Occipital lobe (tissue), 2 donors: ENCODE data around the gene SULT4A1. TPM values are rescaled to one million over a fixed set of nuclear protein-coding genes. Genes with fewer than 3 reads are reported as not detected.
"Not testable (repeated sequence)": the region's sequence is repeated elsewhere in the genome, so short reads cannot be mapped to it uniquely, and the experiment has no call there.

ENCODE experiments used
- DNase-seq: peaks from one replicate; lab custom pipeline; 2025; lab: John Stamatoyannopoulos, UW
- total RNA-seq: library from RNA; depleted of rRNA; stranded (reverse); fragments of >200 nt; gene quantifications from one replicate; pipeline ENCODE4 v1.2.3, GENCODE V29; 2014

SULT4A1 gene
- 51.6 TPM for total RNA-seq

DNA sequence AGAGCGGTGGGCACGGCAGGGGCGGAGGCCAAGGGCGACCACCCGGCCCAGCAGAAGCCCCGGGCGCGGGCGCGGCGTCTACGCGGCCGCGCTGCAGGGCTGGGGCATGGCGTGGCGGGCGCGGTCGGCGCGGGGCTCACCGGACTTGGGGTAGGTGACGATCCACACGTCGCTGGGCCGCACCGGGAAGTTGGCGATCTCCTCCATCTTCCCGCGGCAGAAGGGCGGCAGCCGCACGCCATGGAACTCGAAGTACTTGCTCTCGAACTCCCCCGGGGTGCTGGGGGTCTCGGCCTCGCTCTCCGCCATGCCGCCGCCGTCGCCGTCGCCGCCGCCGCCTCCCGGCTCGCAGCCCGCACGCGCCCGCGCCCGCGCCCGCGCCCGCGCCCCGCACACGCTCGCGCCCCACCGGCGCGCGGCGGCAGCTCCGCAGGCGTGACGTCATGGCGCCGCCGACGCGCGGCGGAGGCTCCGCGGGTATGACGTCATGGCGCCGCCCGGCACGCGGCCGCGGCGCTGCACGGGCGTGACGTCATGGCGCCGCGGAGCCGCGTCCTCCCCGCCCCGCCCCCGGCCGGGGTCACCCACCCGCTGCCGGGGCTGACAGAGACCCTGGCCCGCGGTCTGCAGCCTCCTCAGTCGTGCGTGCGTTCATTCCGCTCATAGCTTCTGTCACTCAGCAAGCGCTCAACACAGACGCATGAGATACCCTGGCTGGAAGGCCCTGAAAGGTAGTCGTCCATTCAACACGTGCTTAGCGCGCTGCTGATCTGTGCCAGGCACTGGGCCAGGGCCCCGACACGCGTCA, at the start of gene SULT4A1:
SULT4A1 (minus strand) TSS at position 440 of the 808 bp plus-strand sequence; CDS start at position 309, 131 bp downstream.
- DNase-seq, result no peak

- no peak for DNase-seq
These were observed 49.0 kb upstream of the SULT4A1 start for GRCh38 chr22:43911351-43911750.

DNA sequence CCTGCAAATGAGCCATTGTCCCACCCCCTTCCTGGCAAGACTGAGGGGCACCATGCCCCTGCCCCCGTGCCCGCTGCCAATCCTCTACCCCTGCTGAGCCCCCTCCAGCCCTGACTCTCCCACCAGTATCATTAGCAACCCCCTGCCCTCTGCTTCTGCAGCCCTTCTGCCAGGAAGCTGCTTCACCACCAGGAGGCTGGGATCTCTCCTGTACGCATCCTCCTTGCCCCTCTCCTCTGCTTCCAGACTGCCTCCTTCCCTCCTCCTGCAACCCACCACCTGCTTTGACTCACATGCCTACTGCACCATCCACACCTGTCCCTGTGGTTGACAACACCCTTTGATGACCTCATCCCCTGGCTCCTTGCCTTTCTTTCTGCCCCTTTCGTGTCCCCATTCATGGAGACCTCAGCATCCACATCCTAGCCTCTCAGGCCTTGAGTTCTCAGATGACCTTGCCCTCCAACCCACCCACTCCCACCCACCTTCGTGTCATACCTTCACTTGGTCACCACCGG, 47.9 kb upstream of the SULT4A1 start:
- no peak for DNase-seq

DNA sequence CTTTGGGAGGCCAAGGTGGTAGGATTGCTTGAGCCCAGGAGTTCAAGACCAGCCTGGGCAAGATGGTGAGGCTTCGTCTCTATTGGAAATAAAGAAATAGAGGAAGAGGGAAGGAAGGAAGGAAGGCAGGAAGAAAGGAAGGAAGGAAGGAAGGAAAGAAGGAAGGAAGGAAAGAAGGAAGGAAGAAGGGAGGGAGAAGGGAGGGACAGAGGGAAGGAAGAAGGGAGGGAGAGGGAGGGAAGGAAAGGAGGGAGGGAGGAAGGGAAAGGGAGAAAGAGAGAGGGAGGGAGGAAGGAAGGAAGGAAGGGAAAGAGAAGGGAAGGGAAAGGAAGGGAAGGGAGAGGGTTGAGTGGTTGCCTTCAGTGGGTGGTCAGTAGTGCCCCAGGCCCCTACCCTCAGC, 47.4 kb upstream of the SULT4A1 start:
- DNase-seq, result no peak

DNA sequence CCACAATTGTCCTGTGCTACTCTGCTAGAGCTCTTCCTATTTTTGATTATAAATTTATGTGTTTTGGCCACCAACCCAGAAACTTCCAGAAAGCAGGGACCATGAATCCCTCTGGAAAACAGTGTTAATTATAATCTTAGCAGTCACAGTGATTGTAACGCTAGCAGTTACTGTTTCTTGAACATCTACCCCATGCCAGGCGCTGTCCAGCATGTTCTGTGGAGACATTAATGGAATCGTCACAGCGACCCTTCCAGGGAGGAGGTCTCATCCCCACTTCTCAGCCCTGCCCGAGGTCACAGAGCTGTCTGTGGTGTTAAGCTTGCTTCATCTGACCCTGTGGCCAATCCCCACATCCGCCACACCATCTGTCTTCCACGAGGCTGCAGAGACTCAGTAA, 43.4 kb upstream of the SULT4A1 start:
- DNase-seq, result no peak

GRCh38 chr22:43904412-43904811, 42.1 kb upstream of the SULT4A1 start:
- DNase-seq, result not testable (repeated sequence)

GRCh38 chr22:43903033-43903432, 40.7 kb upstream of the SULT4A1 start:
- DNase-seq, result not testable (repeated sequence)

- DNase-seq, result no peak
These were observed 39.8 kb upstream of the SULT4A1 start for GRCh38 chr22:43901976-43902643.

DNA sequence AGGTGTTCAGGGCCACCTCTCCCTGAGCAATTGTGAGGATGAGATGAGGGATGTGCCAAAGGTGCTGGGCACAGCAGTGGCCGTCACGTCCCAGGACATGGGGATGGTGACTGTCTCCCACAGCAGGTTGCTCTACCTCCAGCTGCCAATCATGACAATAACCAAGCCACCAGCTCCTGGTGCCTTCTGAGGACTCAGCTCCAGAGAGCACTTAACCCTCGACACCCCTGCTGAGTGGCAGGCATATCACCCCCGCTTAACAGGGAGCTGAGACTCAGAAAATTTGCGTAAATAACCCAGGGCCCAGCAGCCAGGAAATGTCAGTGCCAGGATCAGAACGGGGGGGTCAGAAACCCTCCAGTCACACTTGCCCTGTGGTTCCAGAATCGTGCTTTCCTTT, 37.9 kb upstream of the SULT4A1 start:
- DNase-seq, result no peak

DNA sequence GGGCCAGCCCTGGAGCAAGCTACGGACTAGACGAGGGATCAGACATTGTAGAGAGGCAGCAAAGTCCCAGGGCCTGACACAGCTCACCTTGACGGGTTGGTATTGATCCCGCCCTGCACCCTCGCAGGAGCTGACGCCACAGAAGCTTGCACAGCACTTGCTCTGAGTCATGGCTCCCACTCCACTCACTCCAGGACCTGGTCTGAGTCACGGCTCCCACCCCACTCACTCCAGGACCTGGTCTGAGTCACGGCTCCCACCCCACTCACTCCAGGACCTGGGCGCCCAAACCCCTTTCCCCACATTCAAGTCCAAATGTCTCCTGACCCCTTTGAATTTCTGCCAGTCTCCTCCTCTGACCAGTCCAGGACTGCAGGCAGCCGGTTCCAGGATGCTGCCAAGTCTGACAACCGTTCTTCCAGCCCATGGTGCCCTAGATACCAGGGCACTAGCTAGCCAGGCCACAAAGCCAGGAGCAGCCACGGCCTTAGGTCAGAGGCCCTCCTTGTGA, 35.5 kb upstream of the SULT4A1 start:
- no peak for DNase-seq

GRCh38 chr22:43895986-43896645, 33.8 kb upstream of the SULT4A1 start:
- DNase-seq, result no peak

GRCh38 chr22:43894122-43894521, 31.8 kb upstream of the SULT4A1 start:
- DNase-seq, result no peak

DNA sequence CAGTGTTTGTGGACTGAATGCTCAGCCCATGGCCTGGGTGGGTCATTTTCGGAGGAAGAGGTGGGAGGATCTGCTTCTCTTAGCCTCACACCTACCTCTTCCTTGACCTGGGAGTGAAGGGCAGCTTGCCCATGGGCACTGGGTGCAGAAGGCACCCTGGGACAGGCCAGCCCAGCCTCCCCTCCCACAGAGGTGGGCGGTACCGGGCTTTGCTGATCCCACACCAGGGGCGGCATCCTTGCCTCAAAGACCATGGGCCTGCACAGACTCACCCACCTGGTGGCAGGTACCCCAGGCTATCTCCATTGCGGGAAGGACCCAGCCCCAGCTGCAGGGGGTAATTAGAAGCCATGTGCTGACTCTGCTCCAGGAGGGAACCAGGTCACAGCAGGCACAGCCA, 31.0 kb upstream of the SULT4A1 start:
- DNase-seq, result no peak

- no peak for DNase-seq
These were observed 30.0 kb upstream of the SULT4A1 start for GRCh38 chr22:43892183-43892894.

- DNase-seq, result peak; percentile 32
These were observed 29.3 kb upstream of the SULT4A1 start, which contains the start of gene PNPLA5 for GRCh38 chr22:43891360-43892182. Gene PNPLA5 (minus strand): TSS chr22:43892013. CDS start chr22:43891880, 133 bp downstream.

DNA sequence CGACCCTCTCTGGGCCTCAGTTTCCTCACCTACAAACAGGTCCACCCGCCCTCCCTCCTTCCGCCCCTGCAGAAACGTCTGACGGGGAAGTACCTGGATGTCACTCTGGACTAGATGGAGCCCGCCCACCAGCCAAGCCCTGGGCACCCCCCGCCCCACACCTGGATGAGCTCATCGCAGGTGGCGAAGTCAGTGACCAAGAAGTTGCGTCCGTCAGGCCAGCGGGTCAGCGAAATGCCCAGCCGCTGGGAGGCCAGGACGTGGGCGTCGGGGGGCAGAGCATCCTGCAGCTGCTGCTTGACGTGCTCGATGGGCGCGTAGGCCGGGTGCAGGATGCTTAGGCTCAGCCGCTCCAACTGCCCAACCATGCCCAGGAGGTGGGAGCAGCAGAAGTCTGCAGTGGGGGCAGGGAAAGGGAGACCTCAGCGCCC, 28.6 kb upstream of the SULT4A1 start:
- no peak for DNase-seq

GRCh38 chr22:43889860-43890253, 27.5 kb upstream of the SULT4A1 start:
- DNase-seq, result no peak

- no peak for DNase-seq
These were observed 27.0 kb upstream of the SULT4A1 start for GRCh38 chr22:43889201-43889859.

DNA sequence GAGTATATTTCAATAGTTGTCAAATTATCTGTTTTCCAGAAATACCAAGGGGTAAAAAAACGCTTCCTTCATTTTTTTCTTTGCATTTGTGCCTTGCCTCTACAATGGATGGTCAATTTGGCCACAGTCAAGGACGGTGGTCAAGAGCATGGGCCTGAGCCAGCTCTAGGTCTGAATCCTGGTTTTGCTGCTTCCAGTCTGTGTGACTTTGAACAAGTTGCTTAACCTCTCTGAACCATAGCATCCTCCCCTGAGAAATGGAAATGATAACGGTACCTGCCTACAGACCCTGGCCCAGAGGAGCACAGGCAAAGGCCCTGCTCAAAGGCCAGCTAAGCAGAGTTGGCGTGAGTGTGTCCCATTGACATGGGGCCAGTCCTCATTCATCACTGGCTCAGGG, 26.4 kb upstream of the SULT4A1 start:
- DNase-seq, result no peak

DNA sequence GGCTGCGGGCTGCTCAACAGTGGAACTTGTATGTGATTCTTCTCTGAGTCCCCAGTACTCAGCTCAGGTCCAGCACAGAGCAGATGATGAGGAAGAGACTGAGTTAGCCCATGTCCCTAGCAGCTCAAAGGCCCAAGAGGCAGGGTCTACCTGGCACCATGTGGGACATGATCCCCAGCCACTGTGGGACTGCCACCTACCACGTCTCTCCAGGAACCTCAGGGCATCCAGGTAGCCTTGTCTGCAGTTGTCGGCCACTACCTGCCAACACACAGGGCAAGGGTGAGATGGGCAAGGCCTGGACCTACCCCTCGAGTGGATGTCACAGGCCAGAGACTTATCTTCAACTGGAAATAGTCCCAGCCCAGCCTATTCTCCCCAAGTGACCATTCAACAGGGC, 25.1 kb upstream of the SULT4A1 start:
- DNase-seq, result no peak
